Measurements from ENCODE around the gene KCNH4. TPM values are rescaled to one million over a fixed set of nuclear protein-coding genes. Genes with fewer than 3 reads are reported as not detected.

Gene KCNH4
- total and polyA plus RNA-seq, 2 of the 13 experiments (the other 11 are each of a cell fraction or from before 2014, with no cell fraction given): 0.01 to 0.09 TPM

DNA sequence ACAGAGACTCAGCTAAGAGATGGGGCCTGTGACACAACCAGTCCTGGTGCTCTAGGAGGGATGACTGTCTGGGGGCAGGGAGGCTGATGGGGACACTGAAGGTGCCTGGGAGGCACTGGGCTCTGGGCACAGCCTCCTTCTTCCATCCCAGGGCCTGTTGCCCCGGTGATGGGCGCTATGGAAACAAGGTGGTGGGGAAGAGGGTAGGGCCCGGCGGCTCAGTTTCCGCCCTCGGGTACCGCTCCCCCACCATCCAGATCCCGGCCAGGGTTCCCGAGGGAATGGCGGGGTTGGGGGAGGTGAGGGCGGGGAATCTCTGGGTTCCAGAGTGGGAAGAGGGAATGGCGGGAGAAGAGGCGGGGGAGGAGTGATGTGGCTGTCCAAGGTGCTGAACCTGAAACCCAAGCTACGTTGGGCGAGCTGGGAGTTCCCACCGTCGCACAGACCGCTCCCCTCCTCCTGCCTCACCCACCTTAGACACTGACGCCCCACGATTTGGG is 981 bp downstream of the KCNH4 start (continued):
- TF ChIP-seq, protein P1, sequence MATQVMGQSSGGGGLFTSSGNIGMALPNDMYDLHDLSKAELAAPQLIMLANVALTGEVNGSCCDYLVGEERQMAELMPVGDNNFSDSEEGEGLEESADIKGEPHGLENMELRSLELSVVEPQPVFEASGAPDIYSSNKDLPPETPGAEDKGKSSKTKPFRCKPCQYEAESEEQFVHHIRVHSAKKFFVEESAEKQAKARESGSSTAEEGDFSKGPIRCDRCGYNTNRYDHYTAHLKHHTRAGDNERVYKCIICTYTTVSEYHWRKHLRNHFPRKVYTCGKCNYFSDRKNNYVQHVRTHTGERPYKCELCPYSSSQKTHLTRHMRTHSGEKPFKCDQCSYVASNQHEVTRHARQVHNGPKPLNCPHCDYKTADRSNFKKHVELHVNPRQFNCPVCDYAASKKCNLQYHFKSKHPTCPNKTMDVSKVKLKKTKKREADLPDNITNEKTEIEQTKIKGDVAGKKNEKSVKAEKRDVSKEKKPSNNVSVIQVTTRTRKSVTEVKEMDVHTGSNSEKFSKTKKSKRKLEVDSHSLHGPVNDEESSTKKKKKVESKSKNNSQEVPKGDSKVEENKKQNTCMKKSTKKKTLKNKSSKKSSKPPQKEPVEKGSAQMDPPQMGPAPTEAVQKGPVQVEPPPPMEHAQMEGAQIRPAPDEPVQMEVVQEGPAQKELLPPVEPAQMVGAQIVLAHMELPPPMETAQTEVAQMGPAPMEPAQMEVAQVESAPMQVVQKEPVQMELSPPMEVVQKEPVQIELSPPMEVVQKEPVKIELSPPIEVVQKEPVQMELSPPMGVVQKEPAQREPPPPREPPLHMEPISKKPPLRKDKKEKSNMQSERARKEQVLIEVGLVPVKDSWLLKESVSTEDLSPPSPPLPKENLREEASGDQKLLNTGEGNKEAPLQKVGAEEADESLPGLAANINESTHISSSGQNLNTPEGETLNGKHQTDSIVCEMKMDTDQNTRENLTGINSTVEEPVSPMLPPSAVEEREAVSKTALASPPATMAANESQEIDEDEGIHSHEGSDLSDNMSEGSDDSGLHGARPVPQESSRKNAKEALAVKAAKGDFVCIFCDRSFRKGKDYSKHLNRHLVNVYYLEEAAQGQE (IDR thresholded peaks at IDR 0.05; ENCODE audit: borderline replicate concordance in 1 of 2, low read depth in 1 of 2, low read length in 2 of 2): peak; percentile 87 to 98
- TF ChIP-seq, protein P2, sequence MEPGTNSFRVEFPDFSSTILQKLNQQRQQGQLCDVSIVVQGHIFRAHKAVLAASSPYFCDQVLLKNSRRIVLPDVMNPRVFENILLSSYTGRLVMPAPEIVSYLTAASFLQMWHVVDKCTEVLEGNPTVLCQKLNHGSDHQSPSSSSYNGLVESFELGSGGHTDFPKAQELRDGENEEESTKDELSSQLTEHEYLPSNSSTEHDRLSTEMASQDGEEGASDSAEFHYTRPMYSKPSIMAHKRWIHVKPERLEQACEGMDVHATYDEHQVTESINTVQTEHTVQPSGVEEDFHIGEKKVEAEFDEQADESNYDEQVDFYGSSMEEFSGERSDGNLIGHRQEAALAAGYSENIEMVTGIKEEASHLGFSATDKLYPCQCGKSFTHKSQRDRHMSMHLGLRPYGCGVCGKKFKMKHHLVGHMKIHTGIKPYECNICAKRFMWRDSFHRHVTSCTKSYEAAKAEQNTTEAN (CRISPR knock-in tag; conservative IDR thresholded peaks at IDR 0.05): peak; percentile 94
- TF ChIP-seq, protein P3, sequence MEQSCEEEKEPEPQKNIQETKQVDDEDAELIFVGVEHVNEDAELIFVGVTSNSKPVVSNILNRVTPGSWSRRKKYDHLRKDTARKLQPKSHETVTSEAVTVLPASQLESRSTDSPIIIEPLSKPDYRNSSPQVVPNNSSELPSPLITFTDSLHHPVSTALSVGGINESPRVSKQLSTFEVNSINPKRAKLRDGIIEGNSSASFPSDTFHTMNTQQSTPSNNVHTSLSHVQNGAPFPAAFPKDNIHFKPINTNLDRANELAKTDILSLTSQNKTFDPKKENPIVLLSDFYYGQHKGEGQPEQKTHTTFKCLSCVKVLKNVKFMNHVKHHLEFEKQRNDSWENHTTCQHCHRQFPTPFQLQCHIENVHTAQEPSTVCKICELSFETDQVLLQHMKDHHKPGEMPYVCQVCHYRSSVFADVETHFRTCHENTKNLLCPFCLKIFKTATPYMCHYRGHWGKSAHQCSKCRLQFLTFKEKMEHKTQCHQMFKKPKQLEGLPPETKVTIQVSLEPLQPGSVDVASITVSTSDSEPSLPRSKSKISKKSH (CRISPR knock-in tag; IDR thresholded peaks at IDR 0.05; ENCODE audit: borderline replicate concordance): no peak; the same call in 1 of the 2 replicates
- TF ChIP-seq, protein P4, sequence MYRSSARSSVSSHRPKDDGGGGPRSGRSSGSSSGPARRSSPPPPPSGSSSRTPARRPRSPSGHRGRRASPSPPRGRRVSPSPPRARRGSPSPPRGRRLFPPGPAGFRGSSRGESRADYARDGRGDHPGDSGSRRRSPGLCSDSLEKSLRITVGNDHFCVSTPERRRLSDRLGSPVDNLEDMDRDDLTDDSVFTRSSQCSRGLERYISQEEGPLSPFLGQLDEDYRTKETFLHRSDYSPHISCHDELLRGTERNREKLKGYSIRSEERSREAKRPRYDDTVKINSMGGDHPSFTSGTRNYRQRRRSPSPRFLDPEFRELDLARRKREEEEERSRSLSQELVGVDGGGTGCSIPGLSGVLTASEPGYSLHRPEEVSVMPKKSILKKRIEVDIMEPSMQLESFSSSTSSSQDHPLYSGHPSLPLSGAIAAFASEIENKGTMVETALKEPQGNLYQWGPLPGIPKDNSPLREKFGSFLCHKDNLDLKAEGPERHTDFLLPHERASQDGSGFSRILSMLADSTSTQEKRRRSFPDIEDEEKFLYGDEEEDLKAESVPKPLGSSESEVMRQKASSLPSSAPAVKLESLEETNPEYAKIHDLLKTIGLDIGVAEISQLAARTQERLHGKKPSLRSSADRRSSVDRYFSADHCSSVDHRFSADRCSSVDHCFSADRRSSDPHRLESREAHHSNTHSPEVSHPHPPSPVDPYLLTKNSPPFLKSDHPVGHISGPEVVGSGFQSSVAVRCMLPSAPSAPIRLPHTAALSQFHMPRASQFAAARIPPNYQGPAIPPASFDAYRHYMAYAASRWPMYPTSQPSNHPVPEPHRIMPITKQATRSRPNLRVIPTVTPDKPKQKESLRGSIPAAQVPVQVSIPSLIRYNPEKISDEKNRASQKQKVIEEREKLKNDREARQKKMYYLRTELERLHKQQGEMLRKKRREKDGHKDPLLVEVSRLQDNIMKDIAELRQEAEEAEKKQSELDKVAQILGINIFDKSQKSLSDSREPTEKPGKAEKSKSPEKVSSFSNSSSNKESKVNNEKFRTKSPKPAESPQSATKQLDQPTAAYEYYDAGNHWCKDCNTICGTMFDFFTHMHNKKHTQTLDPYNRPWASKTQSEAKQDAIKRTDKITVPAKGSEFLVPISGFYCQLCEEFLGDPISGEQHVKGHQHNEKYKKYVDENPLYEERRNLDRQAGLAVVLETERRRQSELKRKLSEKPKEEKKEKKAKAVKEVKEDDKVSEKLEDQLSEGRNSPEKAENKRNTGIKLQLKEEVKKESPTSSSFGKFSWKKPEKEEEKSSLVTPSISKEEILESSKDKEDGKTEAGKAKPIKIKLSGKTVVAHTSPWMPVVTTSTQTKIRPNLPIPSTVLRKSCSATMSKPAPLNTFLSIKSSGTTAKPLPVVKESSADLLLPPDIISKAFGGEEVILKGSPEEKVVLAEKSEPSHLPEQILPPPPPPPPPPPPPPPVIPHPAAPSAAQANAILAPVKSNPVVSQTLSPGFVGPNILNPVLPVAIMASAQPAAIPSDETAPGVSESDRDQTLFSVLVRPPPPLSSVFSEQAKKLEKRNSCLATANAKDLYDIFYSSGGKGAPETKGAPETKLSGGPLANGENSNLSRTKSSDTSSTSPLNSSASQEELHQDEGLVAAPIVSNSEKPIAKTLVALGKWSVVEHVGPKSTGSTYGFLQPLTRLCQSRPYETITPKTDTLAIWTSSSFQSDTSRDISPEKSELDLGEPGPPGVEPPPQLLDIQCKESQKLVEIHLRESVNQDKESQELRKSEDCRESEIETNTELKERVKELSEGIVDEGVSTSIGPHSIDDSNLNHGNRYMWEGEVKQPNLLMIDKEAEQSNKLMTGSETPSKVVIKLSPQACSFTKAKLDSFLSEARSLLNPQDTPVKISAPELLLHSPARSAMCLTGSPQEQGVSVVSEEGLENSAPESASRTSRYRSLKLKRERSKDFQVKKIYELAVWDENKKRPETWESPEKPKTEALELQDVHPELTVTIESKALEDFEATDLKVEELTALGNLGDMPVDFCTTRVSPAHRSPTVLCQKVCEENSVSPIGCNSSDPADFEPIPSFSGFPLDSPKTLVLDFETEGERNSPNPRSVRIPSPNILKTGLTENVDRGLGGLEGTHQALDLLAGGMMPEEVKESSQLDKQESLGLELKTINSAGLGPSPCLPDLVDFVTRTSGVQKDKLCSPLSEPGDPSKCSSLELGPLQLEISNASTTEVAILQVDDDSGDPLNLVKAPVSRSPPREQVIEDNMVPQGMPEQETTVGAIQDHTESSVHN (CRISPR knock-in tag; IDR thresholded peaks at IDR 0.05): no peak
- TF ChIP-seq ZNF563 (CRISPR knock-in tag; IDR thresholded peaks at IDR 0.05): peak; percentile 92
- TF ChIP-seq, protein P5, sequence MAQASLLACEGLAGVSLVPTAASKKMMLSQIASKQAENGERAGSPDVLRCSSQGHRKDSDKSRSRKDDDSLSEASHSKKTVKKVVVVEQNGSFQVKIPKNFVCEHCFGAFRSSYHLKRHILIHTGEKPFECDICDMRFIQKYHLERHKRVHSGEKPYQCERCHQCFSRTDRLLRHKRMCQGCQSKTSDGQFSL (CRISPR knock-in tag; IDR thresholded peaks at IDR 0.05): peak; percentile 87
- TF ChIP-seq, protein P6, sequence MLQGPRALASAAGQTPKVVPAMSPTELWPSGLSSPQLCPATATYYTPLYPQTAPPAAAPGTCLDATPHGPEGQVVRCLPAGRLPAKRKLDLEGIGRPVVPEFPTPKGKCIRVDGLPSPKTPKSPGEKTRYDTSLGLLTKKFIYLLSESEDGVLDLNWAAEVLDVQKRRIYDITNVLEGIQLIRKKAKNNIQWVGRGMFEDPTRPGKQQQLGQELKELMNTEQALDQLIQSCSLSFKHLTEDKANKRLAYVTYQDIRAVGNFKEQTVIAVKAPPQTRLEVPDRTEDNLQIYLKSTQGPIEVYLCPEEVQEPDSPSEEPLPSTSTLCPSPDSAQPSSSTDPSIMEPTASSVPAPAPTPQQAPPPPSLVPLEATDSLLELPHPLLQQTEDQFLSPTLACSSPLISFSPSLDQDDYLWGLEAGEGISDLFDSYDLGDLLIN (CRISPR knock-in tag; IDR thresholded peaks at IDR 0.05; ENCODE audit: borderline replicate concordance): peak; percentile 96; the same call in 1 of the 2 replicates
- TF ChIP-seq, protein P7, sequence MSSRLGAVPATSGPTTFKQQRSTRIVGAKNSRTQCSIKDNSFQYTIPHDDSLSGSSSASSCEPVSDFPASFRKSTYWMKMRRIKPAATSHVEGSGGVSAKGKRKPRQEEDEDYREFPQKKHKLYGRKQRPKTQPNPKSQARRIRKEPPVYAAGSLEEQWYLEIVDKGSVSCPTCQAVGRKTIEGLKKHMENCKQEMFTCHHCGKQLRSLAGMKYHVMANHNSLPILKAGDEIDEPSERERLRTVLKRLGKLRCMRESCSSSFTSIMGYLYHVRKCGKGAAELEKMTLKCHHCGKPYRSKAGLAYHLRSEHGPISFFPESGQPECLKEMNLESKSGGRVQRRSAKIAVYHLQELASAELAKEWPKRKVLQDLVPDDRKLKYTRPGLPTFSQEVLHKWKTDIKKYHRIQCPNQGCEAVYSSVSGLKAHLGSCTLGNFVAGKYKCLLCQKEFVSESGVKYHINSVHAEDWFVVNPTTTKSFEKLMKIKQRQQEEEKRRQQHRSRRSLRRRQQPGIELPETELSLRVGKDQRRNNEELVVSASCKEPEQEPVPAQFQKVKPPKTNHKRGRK (CRISPR knock-in tag; IDR thresholded peaks at IDR 0.05): no peak

Measured in HepG2 (cell line).